HepG2 (cell line): ENCODE results near the gene SPATS2. TPM values are rescaled to one million over a fixed set of nuclear protein-coding genes. Genes with fewer than 3 reads are reported as not detected.

ENCODE experiments used
- ASH2L ChIP-seq: fragments of 300-600, 200-600 bp; sonication (generic); IDR thresholded peaks from 2 replicates; pipeline ENCODE4 v1.7.0; 2017; ENCODE audit warnings: low read depth, mild to moderate bottlenecking, moderate library complexity, mixed read lengths, low read length; ENCODE audit not compliant: insufficient read length
- ETV6 ChIP-seq: sonication (generic); formaldehyde crosslinking; conservative IDR thresholded peaks from 2 replicates; pipeline ENCODE4 v1.4.0; 2020; ENCODE audit warnings: missing genetic modification reagents
- HDAC2 ChIP-seq: sonication (generic); formaldehyde crosslinking; IDR thresholded peaks from 2 replicates; pipeline ENCODE4 v1.4.0; 2020; ENCODE audit warnings: missing genetic modification reagents
- HNRNPK ChIP-seq: fragments of 200-400 bp; formaldehyde crosslinking; IDR thresholded peaks from 2 replicates; pipeline ENCODE4 v1.6.1; 2018; ENCODE audit warnings: low read length, low read depth, moderate library complexity, mild to moderate bottlenecking; ENCODE audit not compliant: poor library complexity, severe bottlenecking
- HNRNPLL ChIP-seq: fragments of 200-400 bp; formaldehyde crosslinking; IDR thresholded peaks from 2 replicates; pipeline ENCODE4 v1.6.1; 2017; ENCODE audit warnings: mild to moderate bottlenecking, low read depth, low read length; ENCODE audit not compliant: poor library complexity, severe bottlenecking
- KLF11 ChIP-seq: IDR thresholded peaks from 2 replicates; pipeline ENCODE4 v1.6.1; 2016; ENCODE audit warnings: missing compliant biosample characterization
- NCOA2 ChIP-seq: sonication (generic); formaldehyde crosslinking; IDR thresholded peaks from 2 replicates; pipeline ENCODE4 v1.8.0; 2022; ENCODE audit warnings: inconsistent platforms
- PHF8 ChIP-seq: sonication (generic); formaldehyde crosslinking; IDR thresholded peaks from 2 replicates; pipeline ENCODE4 v1.5.0; 2020; ENCODE audit warnings: missing genetic modification reagents
- PRDM15 ChIP-seq: sonication (generic); formaldehyde crosslinking; IDR thresholded peaks from 2 replicates; pipeline ENCODE4 v1.4.0; 2020; ENCODE audit warnings: missing genetic modification reagents
- RBM39 ChIP-seq: fragments of 200-400 bp; formaldehyde crosslinking; IDR thresholded peaks from one replicate; pipeline ENCODE4 v1.6.1; 2018; ENCODE audit warnings: antibody characterized with exemption, mild to moderate bottlenecking, low read depth, low read length; ENCODE audit not compliant: poor library complexity, severe bottlenecking
- REPIN1 ChIP-seq: sonication (generic); formaldehyde crosslinking; IDR thresholded peaks from 2 replicates; pipeline ENCODE4 v1.8.0; 2022; ENCODE audit warnings: missing genetic modification reagents, low read depth, mild to moderate bottlenecking, borderline replicate concordance
- RFX1 ChIP-seq: fragments of 450-650 bp; IDR thresholded peaks from 2 replicates; pipeline ENCODE4 v1.6.1; 2017
- TAF15 ChIP-seq: fragments of 200-400 bp; formaldehyde crosslinking; IDR thresholded peaks from one replicate; pipeline ENCODE4 v1.6.1; 2018; ENCODE audit warnings: mild to moderate bottlenecking, low read depth, low read length; ENCODE audit not compliant: poor library complexity, severe bottlenecking
- TCF12 ChIP-seq, 2 experiments: fragments of 450-650 bp in 1 of 2; sonication (generic) in 1 of 2; formaldehyde crosslinking in 1 of 2; IDR thresholded peaks; 2 replicates each; pipeline versions ENCODE4 v1.6.1 to v1.8.0; 2017 to 2022; ENCODE audit warnings: antibody characterized with exemption in 1 of 2, mild to moderate bottlenecking in 1 of 2, missing genetic modification reagents in 1 of 2, moderate library complexity in 1 of 2
- XRCC5 ChIP-seq: fragments of 200-400 bp; formaldehyde crosslinking; optimal IDR thresholded peaks from 2 replicates; pipeline ENCODE3; 2017; ENCODE audit warnings: mild to moderate bottlenecking, low read length
- ZBTB14 ChIP-seq: sonication (generic); formaldehyde crosslinking; IDR thresholded peaks from 2 replicates; pipeline ENCODE4 v1.4.0; 2020; ENCODE audit warnings: missing genetic modification reagents
- ZBTB43 ChIP-seq: sonication (generic); formaldehyde crosslinking; conservative IDR thresholded peaks from 2 replicates; pipeline ENCODE4 v1.4.0; 2020; ENCODE audit warnings: missing genetic modification reagents
- ZNF44 ChIP-seq: sonication (generic); formaldehyde crosslinking; IDR thresholded peaks from 2 replicates; pipeline ENCODE4 v1.5.1; 2020; ENCODE audit warnings: mild to moderate bottlenecking, missing genetic modification reagents
- ZNF580 ChIP-seq: IDR thresholded peaks from 2 replicates; pipeline ENCODE4 v1.6.1; 2016; ENCODE audit warnings: low read depth, borderline replicate concordance
- ZNF761 ChIP-seq: sonication (generic); formaldehyde crosslinking; conservative IDR thresholded peaks from 2 replicates; pipeline ENCODE4 v1.4.0; 2020; ENCODE audit warnings: mild to moderate bottlenecking, missing genetic modification reagents
- ZNF788 ChIP-seq: sonication (generic); formaldehyde crosslinking; IDR thresholded peaks from 2 replicates; pipeline ENCODE4 v1.5.0; 2020; ENCODE audit warnings: mild to moderate bottlenecking, missing genetic modification reagents, borderline replicate concordance
- polyA plus RNA-seq, 8 experiments: library from polyadenylated mRNA; depleted of rRNA in 3 of 8; stranded (reverse) in 7 of 8; unstranded in 1 of 8; fragments of >200 nt; fragmentation: Illumina TruSeq in 4 of 8; extraction: Trizol in 4 of 8; gene quantifications; 2 replicates each; pipeline versions ENCODE4 v1.2.1 to v1.2.3, GENCODE V29; 2011 to 2016; ENCODE audit warnings: low read depth in 4 of 8, missing spikeins in 1 of 8, mixed read lengths in 1 of 8; ENCODE audit not compliant: insufficient read depth in 1 of 8
- total RNA-seq, 5 experiments: library from RNA; depleted of rRNA; stranded (reverse); fragments of >200 nt; fragmentation: Illumina TruSeq; extraction: Trizol; gene quantifications; 2 replicates each; pipeline ENCODE4 v1.2.3, GENCODE V29; 2016; ENCODE audit warnings: low read depth in 1 of 5

The SPATS2 gene
- total and polyA plus RNA-seq, 2 of the 13 experiments (the other 11 are each of a cell fraction or from before 2014, with no cell fraction given): 19.3 to 28.1 TPM

- peak; percentile 75; the same call in 1 of the 2 replicates for TF ChIP-seq PRDM15 (CRISPR knock-in tag)
- TF ChIP-seq KLF11: peak; percentile 22; the same call in 1 of the 2 replicates
- TF ChIP-seq REPIN1 (CRISPR knock-in tag): no peak
- TF ChIP-seq HDAC2 (CRISPR knock-in tag): peak; percentile 31
- TF ChIP-seq ZNF580 (CRISPR knock-in tag): peak; percentile 75; the same call in 1 of the 2 replicates
- peak; percentile 32 for TF ChIP-seq TAF15
- TF ChIP-seq ZNF788 (CRISPR knock-in tag): peak; percentile 68; the same call in 1 of the 2 replicates
- TF ChIP-seq ZBTB14: no peak
- peak; percentile 59; the same call in 1 of the 2 replicates for TF ChIP-seq ZNF761
- no peak for TF ChIP-seq TCF12 (IDR thresholded peaks at IDR 0.05)
- TF ChIP-seq TCF12 (CRISPR knock-in tag; IDR thresholded peaks at IDR 0.05): no peak
- peak; percentile 86 for TF ChIP-seq RBM39
- peak; percentile 28 for TF ChIP-seq ASH2L
- no peak for TF ChIP-seq ZBTB43 (CRISPR knock-in tag)
- TF ChIP-seq HNRNPK: peak; percentile 53
- peak; percentile 43; the same call in 1 of the 2 replicates for TF ChIP-seq PHF8
- TF ChIP-seq ZNF44 (CRISPR knock-in tag): 0 out of 2 replicates have a peak, but pooled peaks have one; percentile 36
- TF ChIP-seq ETV6 (CRISPR knock-in tag): no peak; the same call in 1 of the 2 replicates
- peak; percentile 12; the same call in 1 of the 2 replicates for TF ChIP-seq NCOA2 (CRISPR knock-in tag)
- peak; percentile 82 for TF ChIP-seq XRCC5
- TF ChIP-seq RFX1: no peak
- TF ChIP-seq HNRNPLL: peak; percentile 41
These were observed 25.0 kb upstream of the SPATS2 start (continued) for GRCh38 chr12:49342066-49342913.
